Measurements from ENCODE around the gene MEAF6. TPM values are rescaled to one million over a fixed set of nuclear protein-coding genes. Genes with fewer than 3 reads are reported as not detected.

Gene MEAF6

GRCh38 chr1:37446874-37447273, 67.7 kb downstream of the MEAF6 start:
- no peak for DNase-seq (ENCODE audit: low read depth in 1 of 2, low spot score in 1 of 2)
- H3K27ac ChIP-seq (replicated peaks): no peak overlapping the region
- TF ChIP-seq CTCF (IDR thresholded peaks at IDR 0.05; ENCODE audit: insufficient read depth, low read length) (no peak), GABPA (IDR thresholded peaks at IDR 0.05; ENCODE audit: low read depth) (no peak), SPI1 (IDR thresholded peaks at IDR 0.05; ENCODE audit: borderline replicate concordance, low read depth) (no peak)
- H3K27me3 ChIP-seq (ENCODE audit: insufficient read depth, poor library complexity, severe bottlenecking): no peaks in the 10 kb centered on the region
- no peak overlapping the region for H3K4me3 ChIP-seq (replicated peaks; ENCODE audit: insufficient read depth, low read length)

GRCh38 chr1:37442644-37443043, 71.9 kb downstream of the MEAF6 start:
- no peak overlapping the region for H3K4me3 ChIP-seq (replicated peaks; ENCODE audit: insufficient read depth, low read length)
- DNase-seq (ENCODE audit: low read depth in 1 of 2, low spot score in 1 of 2): no peak
- TF ChIP-seq CTCF (IDR thresholded peaks at IDR 0.05; ENCODE audit: insufficient read depth, low read length) (no peak), SPI1 (IDR thresholded peaks at IDR 0.05; ENCODE audit: borderline replicate concordance, low read depth) (no peak), GABPA (IDR thresholded peaks at IDR 0.05; ENCODE audit: low read depth) (no peak), REST (IDR thresholded peaks at IDR 0.05; ENCODE audit: insufficient replicate concordance, low read depth) (no peak)
- H3K27ac ChIP-seq (replicated peaks): no peak overlapping the region
- H3K27me3 ChIP-seq (ENCODE audit: insufficient read depth, poor library complexity, severe bottlenecking): no peaks in the 10 kb centered on the region

Small RNAs within 50 kb of the gene (microRNA-seq; reads per million reads assigned to microRNA genes)
- gene MIR5581 (8.1 reads per million, percentile 26 among the genes with 10 or more reads in this experiment), gene MIR6732 (not detected)

Data from HL-60 (cell line).